BLaER1 treated with 17β-estradiol and CSF1 and Interleukin-3, amounts not matched to agents 10 nM and 100 nM (cell line): ENCODE results near the gene P2RX2.
A peak's percentile ranks its signal among the peaks of the same experiment; 100 is the strongest.

Source experiments
- H3K27ac ChIP-seq, 11 experiments: shearing (Covaris generic); formaldehyde crosslinking; 2 replicates each; pipeline ENCODE4 v1.8.1; 2022
- H3K27me3 ChIP-seq, 11 experiments: shearing (Covaris generic); formaldehyde crosslinking; 2 replicates each; pipeline ENCODE4 v1.8.1; 2022
- H3K36me3 ChIP-seq, 11 experiments: shearing (Covaris generic); formaldehyde crosslinking; 2 replicates each; pipeline ENCODE4 v1.8.1; 2022
- H3K4me1 ChIP-seq, 10 experiments: shearing (Covaris generic); formaldehyde crosslinking; 2 replicates each; pipeline ENCODE4 v1.8.1; 2022
- H3K4me2 ChIP-seq, 11 experiments: shearing (Covaris generic); formaldehyde crosslinking; 2 replicates each; pipeline ENCODE4 v1.8.1; 2022
- H3K4me3 ChIP-seq, 10 experiments: shearing (Covaris generic); formaldehyde crosslinking; 2 replicates each; pipeline ENCODE4 v1.8.1; 2022
- H3K9ac ChIP-seq, 11 experiments: shearing (Covaris generic); formaldehyde crosslinking; 2 replicates each; pipeline ENCODE4 v1.8.1; 2022
- H3K9me3 ChIP-seq, 11 experiments: shearing (Covaris generic); formaldehyde crosslinking; replicated peaks in 1 of 11; 2 replicates each; pipeline ENCODE4 v1.8.1; 2022
- H4K20me1 ChIP-seq, 11 experiments: shearing (Covaris generic); formaldehyde crosslinking; 2 replicates each; pipeline ENCODE4 v1.8.1; 2022
- Cebpa-rat ChIP-seq, 11 experiments: shearing (Covaris generic); IDR thresholded peaks; 2 replicates each; pipeline ENCODE4 v1.8.1; 2022

The P2RX2 gene

GRCh38 chr12:132610051-132610759 lies 8.4 kb upstream of the P2RX2 start, which contains the start of gene LRCOL1:
TSS of gene LRCOL1 (minus strand) at chr12:132610582. CDS start at chr12:132606251, 4,331 bp downstream.
- peaks cover 13 to 34% (median 26%) of the 10 kb centered on the region in 10 experiments for H3K4me1 ChIP-seq
- peaks cover 36 to 64% (median 49%) of the 10 kb centered on the region in 11 experiments for H3K27me3 ChIP-seq
- peak within 1 kb of the TSS in 9 of 11 experiments; percentile 3 to 37 (median 33); a peak in 11 of 22 replicates for H3K9ac ChIP-seq
- H3K9me3 ChIP-seq: peaks cover 7 to 10% (median 8%) of the 10 kb centered on the region in 11 experiments; a peak in 16 of 22 replicates
- H3K4me3 ChIP-seq: peak within 1 kb of the TSS; percentile 22 to 58 (median 36); a peak in 17 of 20 replicates
- no peak for TF ChIP-seq Cebpa-rat (IDR thresholded peaks at IDR 0.05)
- H3K27ac ChIP-seq: no peak within 1 kb of the TSS
- H3K36me3 ChIP-seq: no peaks in the 10 kb centered on the region
- peaks cover 0 to 6% (median 0%) of the 10 kb centered on the region in 11 experiments; a peak in 1 of 22 replicates for H4K20me1 ChIP-seq
- peak within 1 kb of the TSS; percentile 78 to 95 (median 84) for H3K4me2 ChIP-seq

- TF ChIP-seq Cebpa-rat (IDR thresholded peaks at IDR 0.05): no peak
- Histone ChIP-seq H3K27ac (no peak overlapping the region), H3K27me3 (peaks cover 28 to 63% (median 47%) of the 10 kb centered on the region in 11 experiments), H3K4me3 (peak overlapping the region in 8 of 10 experiments; percentile 23 to 58 (median 38); a peak in 11 of 20 replicates), H3K36me3 (no peaks in the 10 kb centered on the region), H4K20me1 (peaks cover 0 to 6% (median 0%) of the 10 kb centered on the region in 11 experiments; a peak in 1 of 22 replicates), H3K4me1 (peaks cover 13 to 36% (median 26%) of the 10 kb centered on the region in 10 experiments), H3K9me3 (peaks cover 14 to 17% (median 16%) of the 10 kb centered on the region in 11 experiments), H3K9ac (0 out of 22 replicates have a peak overlapping the region, but pooled peaks of 1 of the 11 experiments have one; percentile 33), H3K4me2 (peak overlapping the region; percentile 78 to 95 (median 84))
These were observed 7.5 kb upstream of the P2RX2 start for GRCh38 chr12:132610866-132611602.

DNA sequence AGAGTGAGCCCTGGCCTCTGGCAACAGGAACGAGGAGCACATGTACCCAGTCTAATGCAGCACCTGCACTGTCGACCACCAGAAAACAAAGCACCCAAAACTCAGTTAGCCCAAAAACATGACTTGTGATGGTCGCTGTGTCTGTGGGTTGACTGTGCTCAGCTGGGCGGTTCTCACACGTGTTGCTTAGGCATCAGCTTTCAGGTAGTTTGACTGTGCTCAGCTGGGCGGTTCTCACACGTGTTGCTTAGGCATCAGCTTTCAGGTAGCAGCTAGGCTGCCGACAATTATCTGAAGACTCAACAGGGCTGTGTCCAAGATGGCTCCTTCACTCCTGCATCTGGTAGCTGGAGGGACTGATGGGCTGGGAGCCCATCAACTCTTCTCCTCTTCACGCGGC lies 7.0 kb upstream of the P2RX2 start:
- Histone ChIP-seq H3K9me3 (peaks cover 19 to 22% (median 22%) of the 10 kb centered on the region in 11 experiments), H3K4me3 (no peak overlapping the region), H3K27me3 (peaks cover 28 to 63% (median 47%) of the 10 kb centered on the region in 11 experiments), H3K4me1 (peaks cover 10 to 36% (median 25%) of the 10 kb centered on the region in 10 experiments), H4K20me1 (0 out of 22 replicates have a peak, but pooled peaks cover 0 to 6% (median 0%) of the 10 kb centered on the region in 11 experiments), H3K36me3 (no peaks in the 10 kb centered on the region), H3K4me2 (0 out of 22 replicates have a peak overlapping the region, but pooled peaks of 1 of the 11 experiments have one; percentile 88), H3K27ac (no peak overlapping the region), H3K9ac (no peak overlapping the region)
- TF ChIP-seq Cebpa-rat (IDR thresholded peaks at IDR 0.05): no peak

GRCh38 chr12:132614029-132614428 lies 4.5 kb upstream of the P2RX2 start:
- no peak for TF ChIP-seq Cebpa-rat (IDR thresholded peaks at IDR 0.05)
- Histone ChIP-seq H3K27me3 (peaks cover 42 to 62% (median 54%) of the 10 kb centered on the region in 11 experiments), H3K36me3 (peaks cover 0 to 3% (median 0%) of the 10 kb centered on the region in 11 experiments; a peak in 2 of 22 replicates), H3K4me2 (no peak overlapping the region), H3K9ac (no peak overlapping the region), H4K20me1 (no peaks in the 10 kb centered on the region), H3K27ac (no peak overlapping the region), H3K4me1 (peaks cover 6 to 26% (median 17%) of the 10 kb centered on the region in 10 experiments), H3K9me3 (peaks cover 39 to 44% (median 43%) of the 10 kb centered on the region in 11 experiments), H3K4me3 (no peak overlapping the region)

DNA sequence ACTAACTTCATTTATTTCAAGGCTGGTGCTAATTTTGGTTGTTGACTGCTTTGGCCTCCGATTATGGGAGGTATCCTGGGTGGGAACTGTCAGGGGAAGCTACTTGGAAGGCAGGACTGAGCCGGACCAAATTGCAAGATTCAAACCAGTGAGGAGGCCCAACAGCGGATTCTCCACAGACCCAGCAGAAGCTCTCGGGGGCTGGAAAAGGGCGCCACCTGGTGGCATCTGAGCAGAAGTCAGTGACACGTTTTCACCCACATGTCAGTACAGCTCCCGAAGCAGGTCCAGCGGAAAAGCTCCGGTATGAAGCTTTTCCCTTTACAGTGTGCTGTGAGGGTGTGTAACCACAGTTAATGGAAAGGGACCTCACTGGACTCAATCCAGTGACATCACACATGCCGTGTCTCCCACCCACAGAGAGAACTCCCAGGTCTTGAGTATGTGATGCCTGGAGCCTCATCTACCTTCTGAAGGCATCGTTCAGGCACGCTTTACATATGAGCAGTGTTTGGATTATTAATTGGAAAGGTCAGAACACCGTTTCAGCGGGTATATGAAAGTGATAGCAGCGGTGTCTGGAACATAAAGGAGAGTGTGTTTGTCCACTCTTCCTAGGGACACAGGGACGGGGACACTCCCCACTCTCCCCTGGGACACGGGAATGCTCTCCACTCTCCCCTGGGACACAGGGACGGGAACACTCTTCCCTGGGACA lies 3.6 kb upstream of the P2RX2 start:
- peaks cover 46 to 61% (median 54%) of the 10 kb centered on the region in 11 experiments for H3K27me3 ChIP-seq
- H3K4me3 ChIP-seq: no peak overlapping the region
- H3K9ac ChIP-seq: no peak overlapping the region
- peaks cover 0 to 3% (median 0%) of the 10 kb centered on the region in 11 experiments; a peak in 2 of 22 replicates for H3K36me3 ChIP-seq
- H3K4me2 ChIP-seq: peak overlapping the region in 5 of 11 experiments; percentile 3 to 33 (median 19); a peak in 2 of 22 replicates
- TF ChIP-seq Cebpa-rat (IDR thresholded peaks at IDR 0.05): no peak
- H4K20me1 ChIP-seq: no peaks in the 10 kb centered on the region
- peaks cover 39 to 44% (median 43%) of the 10 kb centered on the region in 11 experiments for H3K9me3 ChIP-seq
- peaks cover 2 to 20% (median 10%) of the 10 kb centered on the region in 10 experiments for H3K4me1 ChIP-seq
- no peak overlapping the region for H3K27ac ChIP-seq

GRCh38 chr12:132615579-132616038 lies 3.0 kb upstream of the P2RX2 start:
- H3K27me3 ChIP-seq: peaks cover 46 to 63% (median 54%) of the 10 kb centered on the region in 11 experiments

GRCh38 chr12:132617135-132617701 lies 1.4 kb upstream of the P2RX2 start:
- peaks cover 0 to 21% (median 18%) of the 10 kb centered on the region in 11 experiments; a peak in 15 of 22 replicates for H4K20me1 ChIP-seq
- peaks cover 48 to 65% (median 60%) of the 10 kb centered on the region in 11 experiments for H3K27me3 ChIP-seq
- H3K4me2 ChIP-seq: no peak overlapping the region
- no peak overlapping the region for H3K27ac ChIP-seq
- H3K4me1 ChIP-seq: peaks cover 0 to 10% (median 0%) of the 10 kb centered on the region in 10 experiments; a peak in 3 of 20 replicates
- no peak for TF ChIP-seq Cebpa-rat (IDR thresholded peaks at IDR 0.05)
- no peak overlapping the region for H3K9ac ChIP-seq
- H3K9me3 ChIP-seq: peaks cover 32 to 37% (median 34%) of the 10 kb centered on the region in 11 experiments
- H3K36me3 ChIP-seq: peaks cover 0 to 3% (median 0%) of the 10 kb centered on the region in 11 experiments; a peak in 2 of 22 replicates
- peak overlapping the region in 5 of 10 experiments; percentile 1 to 35 (median 27); a peak in 5 of 20 replicates for H3K4me3 ChIP-seq

More at GRCh38 chr12:132615579-132616038, 3.0 kb upstream of the P2RX2 start:
- H3K4me2 ChIP-seq: peak overlapping the region in 2 of 11 experiments; percentile 19 to 30; a peak in 1 of 22 replicates
- H3K27ac ChIP-seq: no peak overlapping the region
- H3K9ac ChIP-seq: no peak overlapping the region
- H3K4me1 ChIP-seq: peaks cover 0 to 14% (median 4%) of the 10 kb centered on the region in 10 experiments; a peak in 17 of 20 replicates
- H3K9me3 ChIP-seq: peaks cover 39 to 44% (median 43%) of the 10 kb centered on the region in 11 experiments
- no peak overlapping the region; a peak in 1 of 20 replicates for H3K4me3 ChIP-seq
- TF ChIP-seq Cebpa-rat (IDR thresholded peaks at IDR 0.05): no peak
- peaks cover 0 to 3% (median 0%) of the 10 kb centered on the region in 11 experiments; a peak in 2 of 22 replicates for H3K36me3 ChIP-seq
- peaks cover 0 to 5% (median 4%) of the 10 kb centered on the region in 11 experiments; a peak in 9 of 22 replicates for H4K20me1 ChIP-seq
